Right cardiac atrium (tissue), 5 donors: ENCODE measurements around the gene FAM163A. TPM values are rescaled to one million over a fixed set of nuclear protein-coding genes. Genes with fewer than 3 reads are reported as not detected.

Experiments used
- ATAC-seq, 2 donors: fragments of 200-7000 bp; cut with Tn5 transposase; one replicate each; pipeline versions ENCODE4 v1.8.0 to v1.9.1; 2020; ENCODE audit warnings: moderate library complexity in 2 of 2, mild to moderate bottlenecking in 1 of 2
- DNase-seq, 3 donors: peaks; one replicate each; pipeline ENCODE4 v3.0.0-alpha.2; 2020
- H3K27ac ChIP-seq: one replicate; pipeline ENCODE4 v1.5.1; 2013; ENCODE audit warnings: mild to moderate bottlenecking, low read length, control low read depth, moderate library complexity
- H3K27me3 ChIP-seq: one replicate; pipeline ENCODE4 v1.6.1; 2013; ENCODE audit not compliant: control insufficient read depth, insufficient read depth
- H3K4me1 ChIP-seq: one replicate; pipeline ENCODE4 v1.6.1; 2013; ENCODE audit warnings: low read length; ENCODE audit not compliant: control insufficient read depth, insufficient read depth
- H3K4me3 ChIP-seq: one replicate; pipeline ENCODE4 v1.5.1; 2013; ENCODE audit warnings: low read length, control low read depth
- H3K9me3 ChIP-seq: one replicate; pipeline ENCODE4 v1.6.1; 2013; ENCODE audit warnings: low read length; ENCODE audit not compliant: control insufficient read depth
- WGBS: extraction: QIAGEN DNeasy Blood & Tissue Kit; methylation state at CpG from one replicate; pipeline ENCODE4 v1.1.7; 2013; 5-methylcytosine and 5-hydroxymethylcytosine counted together
- intact Hi-C, 4 donors: fragments of 100-400 bp; cut with DNase I; formaldehyde crosslinking; loops; one replicate each; pipeline versions ENCODE4 v1.11.0 to v1.14.0; 2022 to 2023
- polyA plus RNA-seq: library from polyadenylated mRNA; stranded (reverse); fragments of 200-250 nt; gene quantifications from one replicate; pipeline ENCODE4 v1.2.3, GENCODE V29; 2013
- total RNA-seq, 4 donors: library from RNA; stranded (reverse); fragmentation: NEBNext Ultra II Directional; extraction: Animal tissue kit (Norgen Biotek cat#: 25700); gene quantifications; one replicate each; pipeline ENCODE4 v1.2.1, GENCODE V29; 2021
- donor health status: healthy with polysubstance abuse.
- donor health status: DM: no; HTN: yes; CAD: no.
- donor health status: DM: no; HTN: no; CAD: no.
- donor health status: DM: no; HTN: yes; CAD: no; lungs with severe emphysema.
- donor health status: DM: yes; HTN: yes; CAD: no.

The FAM163A gene
- total and polyA plus RNA-seq, 5 donors = 0.09 to 0.19 (median 0.16) TPM; not detected in 2

DNA sequence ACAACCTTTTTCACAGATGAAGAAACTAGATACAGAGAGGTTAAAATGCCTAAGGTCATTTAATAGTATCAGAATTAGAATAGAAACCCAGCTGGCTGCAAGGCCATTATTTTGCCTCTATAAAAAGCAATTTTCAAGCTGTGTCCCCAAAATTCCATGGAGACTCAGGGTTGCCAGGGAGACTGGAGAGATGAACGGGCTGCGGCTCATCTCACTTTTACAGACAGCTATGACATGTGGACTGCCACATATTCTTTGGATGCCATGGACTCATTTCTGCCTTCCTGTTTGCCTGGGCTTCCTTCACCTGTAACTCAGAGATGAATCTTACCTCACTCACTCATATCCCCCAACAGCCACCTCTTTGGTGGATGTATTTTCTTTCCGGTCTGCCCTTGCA, 117.6 kb downstream of the FAM163A start:
- ATAC-seq (no peak), DNase-seq (no peak)
- Histone ChIP-seq H3K27ac (no peak overlapping the region), H3K9me3 (no peaks in the 10 kb centered on the region), H3K27me3 (no peaks in the 10 kb centered on the region), H3K4me3 (no peak overlapping the region), H3K4me1 (no peaks in the 10 kb centered on the region)
- intact Hi-C loops = loop anchor here in 2 of 4 donors (10.0 kb wide), 1 partner anchor 314 kb away; no protein-coding TSS in a partner anchor
- 81% methylated on average over 3 of the region's 3 CpGs for WGBS

DNA sequence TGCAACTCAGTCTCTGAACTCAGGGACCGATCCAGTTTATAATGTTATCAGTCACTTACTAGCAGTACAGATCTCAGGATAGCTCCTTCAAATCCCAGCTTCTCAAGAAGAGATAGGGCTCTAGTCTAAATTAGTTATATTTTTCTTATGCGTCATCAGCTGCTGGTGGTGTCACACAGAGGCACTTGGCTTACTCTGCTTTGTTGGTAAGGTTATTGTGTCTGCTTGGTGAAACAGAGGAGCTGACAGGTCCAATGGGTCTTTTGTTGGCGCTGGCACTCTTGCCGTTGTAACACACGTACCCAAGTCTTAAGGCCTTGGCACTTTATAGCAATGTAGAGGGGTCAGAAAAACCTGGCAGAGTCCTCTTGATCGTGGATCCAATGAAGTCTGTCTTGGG, 122.3 kb downstream of the FAM163A start:
- no peaks in the 10 kb centered on the region for H3K9me3 ChIP-seq
- intact Hi-C loops = loop anchor here in 2 of 4 donors (10.0 kb wide), 1 partner anchor 309 kb away; no protein-coding TSS in a partner anchor
- 69% methylated on average over 6 of the region's 6 CpGs for WGBS
- ATAC-seq (peak in 1 of 2 donors; percentile 31), DNase-seq (no peak)
- H3K27me3 ChIP-seq = no peaks in the 10 kb centered on the region
- H3K27ac ChIP-seq = no peak overlapping the region
- no peak overlapping the region for H3K4me3 ChIP-seq
- no peaks in the 10 kb centered on the region for H3K4me1 ChIP-seq

Other genes with a start within 250 kb of the FAM163A start
- gene NPHS2, start 167.3 kb upstream of the FAM163A start, total RNA-seq = not detected
- gene NPHS2, start 167.3 kb upstream of the FAM163A start, polyA plus RNA-seq = not detected
- gene TDRD5, start 151.5 kb upstream of the FAM163A start, total RNA-seq = under 1 TPM in 1 of 4 donors, not detected in 3; 0.21 TPM
- 0.07 TPM for gene TDRD5, start 151.5 kb upstream of the FAM163A start, polyA plus RNA-seq
- gene TOR1AIP2, start 134.5 kb downstream of the FAM163A start, total RNA-seq = 10 to 100 TPM; 40.1 to 52.2 (median 48.2) TPM
- gene TOR1AIP2, start 134.5 kb downstream of the FAM163A start, polyA plus RNA-seq = 11.0 TPM
- 10 to 100 TPM; 59.8 to 65.9 (median 65.4) TPM for gene TOR1AIP1, start 139.0 kb downstream of the FAM163A start, total RNA-seq
- 31.6 TPM for gene TOR1AIP1, start 139.0 kb downstream of the FAM163A start, polyA plus RNA-seq
- gene CEP350, start 211.5 kb downstream of the FAM163A start, total RNA-seq = 10 to 100 TPM; 34.3 to 40.3 (median 36.1) TPM
- 6.8 TPM for gene CEP350, start 211.5 kb downstream of the FAM163A start, polyA plus RNA-seq